Colonic mucosa (tissue), 4 donors: ENCODE results near the gene LIPJ. TPM values are rescaled to one million over a fixed set of nuclear protein-coding genes. Genes with fewer than 3 reads are reported as not detected.

Experiments used
- DNase-seq: peaks from one replicate; pipeline ENCODE4 v3.0.0-alpha.2; 2020
- H3K27ac ChIP-seq: fragments of 200-600 bp; one replicate; pipeline ENCODE4 v1.8.0; 2021
- H3K27me3 ChIP-seq: fragments of 200-600 bp; one replicate; pipeline ENCODE4 v1.8.0; 2021
- H3K36me3 ChIP-seq: fragments of 200-600 bp; one replicate; pipeline ENCODE4 v1.8.0; 2021
- H3K4me1 ChIP-seq: fragments of 200-600 bp; one replicate; pipeline ENCODE4 v1.8.0; 2021; ENCODE audit warnings: mild to moderate bottlenecking
- H3K4me3 ChIP-seq: fragments of 200-600 bp; one replicate; pipeline ENCODE4 v1.8.0; 2021
- H3K9ac ChIP-seq, 2 donors: one replicate each; pipeline ENCODE4 v1.7.0; 2013; ENCODE audit warnings: control low read depth in 2 of 2, low read depth in 2 of 2, low read length in 2 of 2
- H3K9me3 ChIP-seq: fragments of 200-600 bp; one replicate; pipeline ENCODE4 v1.8.0; 2021
- CTCF ChIP-seq: fragments of 200-600 bp; IDR thresholded peaks from one replicate; pipeline ENCODE4 v1.8.0; 2022; ENCODE audit warnings: antibody characterized with exemption, mild to moderate bottlenecking
- intact Hi-C: fragments of 100-400 bp; cut with DNase I; formaldehyde crosslinking; loops from one replicate; pipeline ENCODE4 v1.14.1; 2022
- total RNA-seq, 2 donors: library from RNA; stranded (reverse); fragmentation: NEBNext Ultra II Directional in 1 of 2; extraction: Animal tissue kit (Norgen Biotek cat#: 25700) in 1 of 2; gene quantifications; one replicate each; pipeline ENCODE4 v1.2.1, GENCODE V29; 2021
- donor health status: healthy.
- donor health status: DM: no; HTN: no; CAD: no.
- donor health status: DM: no; HTN: no; CAD: no.

The LIPJ gene
- under 1 TPM in 1 of 2 donors, not detected in 1; 0.16 TPM for total RNA-seq

GRCh38 chr10:88586462-88586861 is at the start of gene LIPJ:
TSS of gene LIPJ (plus strand) at chr10:88586762. CDS start at chr10:88590688, 3,926 bp downstream.
- Histone ChIP-seq H3K27ac (no peak within 1 kb of the TSS), H3K4me3 (no peak within 1 kb of the TSS), H3K9me3 (no peaks in the 10 kb centered on the region), H3K36me3 (no peaks in the 10 kb centered on the region), H3K9ac (no peak within 1 kb of the TSS), H3K27me3 (no peaks in the 10 kb centered on the region), H3K4me1 (no peaks in the 10 kb centered on the region)
- TF ChIP-seq CTCF: no peak
- intact Hi-C loops: no loop called here
- no peak for DNase-seq

GRCh38 chr10:88537322-88537721 is 49.2 kb upstream of the LIPJ start:
- Histone ChIP-seq H3K9ac (no peak overlapping the region), H3K36me3 (no peaks in the 10 kb centered on the region), H3K4me1 (no peaks in the 10 kb centered on the region), H3K27me3 (no peaks in the 10 kb centered on the region), H3K27ac (no peak overlapping the region), H3K4me3 (no peak overlapping the region), H3K9me3 (no peaks in the 10 kb centered on the region)
- no peak for TF ChIP-seq CTCF
- no peak for DNase-seq
- intact Hi-C loops: no loop called here

GRCh38 chr10:88538048-88538447 is 48.5 kb upstream of the LIPJ start:
- H3K9me3 ChIP-seq: no peaks in the 10 kb centered on the region
- no peak overlapping the region for H3K4me3 ChIP-seq
- no peak overlapping the region for H3K9ac ChIP-seq
- no peak for TF ChIP-seq CTCF
- DNase-seq: no peak
- no peaks in the 10 kb centered on the region for H3K4me1 ChIP-seq
- H3K27me3 ChIP-seq: no peaks in the 10 kb centered on the region
- H3K27ac ChIP-seq: no peak overlapping the region
- intact Hi-C loops: no loop called here
- no peaks in the 10 kb centered on the region for H3K36me3 ChIP-seq

- no peak for DNase-seq
- Histone ChIP-seq H3K9me3 (no peaks in the 10 kb centered on the region), H3K9ac (no peak overlapping the region), H3K4me3 (no peak overlapping the region), H3K27me3 (no peaks in the 10 kb centered on the region), H3K36me3 (no peaks in the 10 kb centered on the region), H3K27ac (no peak overlapping the region), H3K4me1 (no peaks in the 10 kb centered on the region)
- intact Hi-C loops: no loop called here
- TF ChIP-seq CTCF: no peak
Observed at GRCh38 chr10:88540351-88540750, 46.2 kb upstream of the LIPJ start.

GRCh38 chr10:88541116-88541626 is 45.4 kb upstream of the LIPJ start:
- no peak overlapping the region for H3K9ac ChIP-seq
- no peak overlapping the region for H3K27ac ChIP-seq
- H3K4me1 ChIP-seq: no peaks in the 10 kb centered on the region
- H3K27me3 ChIP-seq: no peaks in the 10 kb centered on the region
- DNase-seq: no peak
- H3K4me3 ChIP-seq: no peak overlapping the region
- H3K9me3 ChIP-seq: no peaks in the 10 kb centered on the region
- intact Hi-C loops: no loop called here
- no peaks in the 10 kb centered on the region for H3K36me3 ChIP-seq
- TF ChIP-seq CTCF: no peak
